ENCODE results near the gene GSC.

- no peak for TF ChIP-seq POLR2A (IDR thresholded peaks at IDR 0.05)
- no peak for TF ChIP-seq CTCF (IDR thresholded peaks at IDR 0.05)
These were observed 873 bp upstream of the GSC start for GRCh38 chr14:94770815-94771157.

Measured in uterus (tissue), 2 donors.